Activated CD4-positive, CD25-positive, alpha-beta regulatory T cell treated with anti-CD3 and anti-CD28 coated beads, Interleukin-2, amount 50 U/mL, for 24 hours (primary cell): ENCODE measurements around the gene AQP3.
"Not testable (repeated sequence)": the region's sequence is repeated elsewhere in the genome, so short reads cannot be mapped to it uniquely, and the experiment has no call there.

Experiments
- ATAC-seq, 2 donors: fragments of 150-1000 bp; cut with Tn5 transposase; one replicate each; pipeline ENCODE4 v1.10.0; 2021; ENCODE audit warnings: mild to moderate bottlenecking in 1 of 2, moderate library complexity in 1 of 2

The AQP3 gene

DNA sequence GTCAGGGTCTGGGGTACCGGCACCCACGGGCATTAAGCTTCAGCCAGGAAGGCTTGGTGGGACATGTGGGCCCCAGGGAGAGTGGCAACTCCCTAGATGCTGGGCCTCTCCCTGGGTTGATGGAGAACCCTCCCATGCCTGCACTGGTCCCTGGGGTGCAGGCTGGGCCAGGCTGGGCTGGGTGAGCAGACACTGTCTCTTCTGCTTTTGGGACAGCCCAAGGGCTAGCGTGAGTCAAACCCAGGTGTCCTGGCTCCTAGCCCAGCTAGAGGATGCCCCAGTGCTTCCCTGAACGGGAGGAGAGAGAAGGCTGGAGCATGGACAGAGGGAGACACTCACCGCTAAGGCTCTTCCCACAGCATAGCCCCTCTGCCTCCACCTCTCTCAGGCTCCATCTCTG, 39.3 kb downstream of the AQP3 start:
- ATAC-seq, result no peak

DNA sequence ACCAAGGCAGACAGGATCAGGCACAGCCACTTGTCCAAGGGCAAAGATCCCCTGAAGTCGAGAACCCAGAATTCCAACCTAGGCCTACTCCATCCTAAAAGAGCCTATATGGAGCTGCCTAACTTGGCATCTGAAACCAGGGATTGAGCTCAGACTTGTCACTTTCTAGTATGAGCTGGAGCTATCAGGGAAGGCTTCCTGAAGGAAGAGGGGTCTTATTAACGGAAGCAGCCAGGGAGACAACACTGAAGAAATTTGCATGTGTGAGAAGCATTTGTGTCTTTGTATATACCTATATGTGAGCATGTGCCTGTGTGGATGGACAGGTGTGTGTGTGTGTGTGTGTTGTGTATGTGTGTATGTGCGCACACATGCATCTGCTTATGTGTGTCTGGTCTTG, 40.3 kb downstream of the AQP3 start:
- no peak for ATAC-seq

DNA sequence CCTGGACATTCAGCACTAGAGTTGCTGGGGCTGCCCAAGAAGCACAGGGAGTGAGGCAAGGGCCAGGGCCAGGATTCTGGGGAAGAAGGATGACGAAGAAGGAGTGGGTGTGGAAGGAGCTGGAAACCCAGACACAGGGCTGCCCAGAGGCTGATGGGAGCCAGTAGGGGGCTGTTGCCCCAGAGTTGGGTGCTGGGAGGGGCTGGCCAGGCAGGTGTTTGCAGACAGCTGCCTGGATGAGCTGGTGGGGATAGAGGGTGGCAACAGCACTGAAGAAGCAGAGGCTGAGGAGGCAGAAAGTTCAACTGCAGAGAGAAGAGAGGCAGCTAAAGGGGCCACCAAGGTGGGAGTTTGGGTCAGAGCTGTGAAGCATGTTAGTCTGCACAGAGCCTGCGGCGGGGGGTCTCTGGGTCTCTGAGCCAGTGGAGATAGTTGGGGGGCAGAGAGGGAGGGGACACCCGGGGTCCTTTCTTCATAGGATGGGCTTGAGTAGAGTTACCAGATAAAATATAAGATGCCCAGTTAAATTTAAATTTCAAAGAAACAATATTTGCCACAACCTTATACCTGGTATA, 42.5 kb downstream of the AQP3 start:
- ATAC-seq, result no peak

DNA sequence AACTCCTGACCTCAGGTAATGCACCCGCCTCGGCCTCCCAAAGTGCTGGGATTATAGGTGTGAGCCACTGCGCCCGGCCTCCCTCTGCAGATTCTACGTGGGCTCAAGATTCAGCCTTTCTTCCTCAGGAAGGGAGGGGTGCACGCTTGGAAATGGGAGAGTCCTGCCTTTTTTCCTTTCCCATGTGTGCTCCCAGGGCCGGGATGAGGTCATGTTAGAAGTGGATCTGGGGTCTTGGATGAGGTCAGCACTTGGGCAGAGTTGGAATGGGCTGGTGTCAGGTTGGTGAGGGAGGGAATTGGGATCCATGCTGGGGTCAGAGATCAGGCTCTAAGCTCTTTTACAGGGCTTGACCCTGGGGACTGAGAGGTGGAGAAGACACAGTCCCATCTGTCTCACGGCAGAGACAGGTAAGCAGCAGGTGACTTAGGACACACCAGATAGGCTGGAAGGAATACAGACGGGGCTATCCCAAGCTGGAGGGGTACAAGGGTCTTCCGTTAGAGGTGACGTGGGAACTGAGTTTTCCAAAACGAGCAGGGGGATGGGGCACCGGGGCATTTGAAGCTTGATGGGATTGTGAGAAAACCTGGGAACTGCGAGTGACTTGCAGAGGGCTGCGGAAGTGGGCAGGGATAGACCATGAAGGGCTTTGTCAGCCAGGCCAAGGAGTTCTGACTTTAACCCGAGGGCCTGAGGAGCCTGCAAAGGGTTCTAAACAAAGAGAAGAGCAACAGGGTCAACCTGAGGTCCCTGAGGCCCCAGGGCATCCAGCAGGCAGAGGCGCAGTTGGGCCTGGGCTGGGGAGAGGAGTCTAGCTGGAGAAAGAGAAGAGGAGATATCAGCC, 43.2 kb downstream of the AQP3 start:
- no peak for ATAC-seq

DNA sequence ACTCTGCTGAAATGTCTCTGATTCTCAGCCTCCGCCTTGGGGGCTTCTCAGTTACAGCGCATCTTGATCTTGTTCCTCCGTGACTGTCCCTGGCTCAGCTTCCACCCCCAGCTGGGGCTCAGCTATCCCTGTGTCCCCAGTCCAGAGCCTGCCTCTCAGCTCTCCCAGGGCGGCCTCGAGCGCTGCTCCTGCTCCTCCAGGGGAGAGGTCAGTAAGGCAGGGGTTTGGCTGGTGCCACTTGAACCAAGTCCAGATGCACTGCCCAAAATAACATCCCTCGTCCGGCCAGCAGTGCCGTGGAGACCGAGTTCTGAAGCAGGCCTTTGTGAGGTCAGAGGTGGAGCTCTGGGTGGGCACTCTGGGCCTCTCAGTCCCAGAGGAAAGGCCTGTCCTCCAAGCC, 45.0 kb downstream of the AQP3 start, which contains the start of gene AQP7:
Gene AQP7, minus strand, starts transcription at position 198 of the 400 bp plus-strand sequence. CDS start 1,306 bp downstream, outside the sequence.
- ATAC-seq, result not testable (repeated sequence)

DNA sequence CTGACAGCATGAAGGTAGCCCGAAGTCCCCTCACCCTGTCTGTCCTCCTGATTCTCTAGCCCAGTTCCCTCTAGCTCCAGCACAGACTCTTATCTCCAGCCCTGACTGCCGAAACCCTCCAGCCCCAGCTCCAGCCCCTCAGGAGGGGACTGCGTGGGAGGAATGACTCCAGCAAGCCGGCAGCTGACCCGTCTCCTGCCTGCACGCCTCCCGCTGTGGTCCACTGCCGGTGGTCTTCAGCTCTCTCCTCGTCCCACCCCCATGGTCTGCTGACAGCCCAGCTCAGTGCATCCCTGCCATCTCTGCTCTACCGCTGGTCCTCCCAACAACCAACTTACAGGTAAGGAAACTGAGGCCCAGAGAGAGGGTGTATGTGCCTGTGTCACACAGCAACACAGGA, 45.6 kb downstream of the AQP3 start:
- not testable (repeated sequence) for ATAC-seq

DNA sequence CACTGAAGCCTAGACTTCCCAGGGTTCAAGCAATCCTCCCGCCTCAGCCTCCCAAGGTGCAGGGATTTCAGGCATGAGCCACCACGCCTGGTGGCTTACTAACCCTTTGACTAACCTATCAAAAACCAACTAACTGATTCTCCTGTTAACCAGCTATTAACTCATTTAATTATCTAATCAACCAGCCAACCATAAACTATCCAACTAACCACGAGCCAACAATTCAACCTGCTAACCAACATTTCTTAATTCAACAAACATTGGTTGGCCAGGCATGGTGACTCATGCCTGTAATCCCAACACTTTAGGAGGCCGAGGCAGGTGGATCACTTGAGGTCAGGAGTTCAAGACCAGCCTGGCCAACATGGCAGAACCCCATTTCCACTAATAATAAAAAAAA, 48.3 kb downstream of the AQP3 start:
- ATAC-seq, result not testable (repeated sequence)

DNA sequence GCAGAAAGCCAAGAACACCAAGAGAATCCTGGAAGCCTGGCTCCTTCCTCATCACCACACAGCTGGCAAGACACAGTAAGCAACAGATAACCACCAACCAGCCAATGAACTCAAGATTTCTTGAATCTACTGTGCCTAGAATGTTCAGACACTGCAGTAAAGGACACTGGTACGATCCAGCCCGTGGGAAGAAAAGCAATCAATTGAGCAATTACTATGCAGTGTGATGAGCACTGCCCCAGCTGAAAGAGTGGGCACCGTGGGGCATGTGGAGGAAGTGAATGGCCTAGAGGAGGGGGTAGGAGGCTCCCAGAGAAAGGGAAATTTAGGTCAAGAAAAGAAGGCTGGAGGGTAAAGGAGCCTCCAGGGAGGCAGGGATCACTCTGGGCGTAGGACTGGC, 49.6 kb downstream of the AQP3 start:
- not testable (repeated sequence) for ATAC-seq

DNA sequence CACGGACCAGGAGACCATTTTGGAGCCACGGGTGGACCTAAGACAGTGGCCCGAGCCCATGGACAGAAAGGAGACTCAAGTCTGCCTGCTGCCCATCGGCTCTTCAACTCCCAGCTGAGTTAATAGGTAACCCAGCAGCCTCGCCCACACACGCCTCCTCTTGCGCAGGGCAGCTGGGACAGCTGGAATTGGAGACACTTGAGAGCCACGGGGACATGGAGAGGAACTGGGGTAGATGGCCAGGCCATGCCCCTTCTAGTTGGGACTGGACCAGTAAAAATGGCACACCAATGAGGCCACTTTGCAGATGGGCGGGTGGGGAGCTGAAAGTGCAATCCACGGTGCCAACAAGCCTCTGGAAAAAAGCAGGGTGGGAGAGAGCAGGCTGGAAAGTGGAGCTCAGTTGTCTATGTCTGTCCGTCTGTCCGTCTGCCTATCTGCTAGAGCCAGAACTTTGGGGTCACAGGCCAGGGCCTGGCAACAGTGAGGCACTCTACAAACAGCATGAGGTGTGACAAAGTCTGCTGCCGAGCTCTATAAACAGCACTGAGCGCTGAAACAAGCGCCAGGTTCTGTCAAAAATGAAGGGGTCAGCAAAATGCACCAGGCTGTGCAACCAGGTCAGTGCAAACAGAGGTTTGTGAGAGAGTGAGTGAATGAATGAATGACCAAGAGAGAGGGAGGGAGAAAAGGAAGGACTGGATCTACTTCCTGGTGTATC, 52.1 kb downstream of the AQP3 start:
- ATAC-seq, result not testable (repeated sequence)

DNA sequence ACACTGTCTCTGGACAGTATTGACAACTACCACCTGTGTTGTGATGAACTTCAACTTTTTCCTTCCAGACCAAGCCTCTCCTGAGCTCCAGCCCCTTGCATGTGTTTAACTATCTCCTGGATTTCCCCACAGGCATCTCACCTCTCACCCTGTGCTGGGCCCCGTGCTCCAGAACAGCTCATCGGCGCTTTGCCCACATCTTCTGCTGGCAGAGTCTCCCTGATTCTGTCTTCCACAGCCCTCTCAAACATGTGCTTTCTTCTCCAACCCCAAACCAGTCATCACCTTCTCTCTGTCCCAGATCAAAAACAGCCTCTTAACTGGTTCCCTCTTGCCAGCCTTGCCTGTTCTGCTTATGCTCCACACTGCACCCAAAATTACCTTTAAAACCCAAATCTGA, 53.4 kb downstream of the AQP3 start:
- ATAC-seq, result not testable (repeated sequence)

DNA sequence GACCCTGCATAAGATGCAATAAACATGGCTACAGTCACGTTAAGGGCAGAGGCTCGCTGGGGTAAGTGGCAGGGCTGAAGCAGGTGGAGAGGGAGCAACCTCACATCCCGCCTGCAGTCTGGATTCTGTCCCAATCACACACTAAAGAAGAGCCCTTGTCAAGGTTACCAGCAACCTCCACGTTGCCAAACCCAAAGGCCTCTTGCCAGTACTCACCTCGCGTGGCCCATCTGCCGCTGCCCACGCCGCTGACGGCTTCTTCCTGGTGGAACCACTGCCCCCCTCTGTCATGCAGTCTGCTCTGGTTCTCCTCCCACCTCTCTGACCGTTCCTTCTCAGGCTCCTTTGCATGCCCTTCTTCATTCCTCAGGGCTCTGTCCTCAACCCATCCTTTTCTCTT, 53.8 kb downstream of the AQP3 start:
- ATAC-seq, result no peak

DNA sequence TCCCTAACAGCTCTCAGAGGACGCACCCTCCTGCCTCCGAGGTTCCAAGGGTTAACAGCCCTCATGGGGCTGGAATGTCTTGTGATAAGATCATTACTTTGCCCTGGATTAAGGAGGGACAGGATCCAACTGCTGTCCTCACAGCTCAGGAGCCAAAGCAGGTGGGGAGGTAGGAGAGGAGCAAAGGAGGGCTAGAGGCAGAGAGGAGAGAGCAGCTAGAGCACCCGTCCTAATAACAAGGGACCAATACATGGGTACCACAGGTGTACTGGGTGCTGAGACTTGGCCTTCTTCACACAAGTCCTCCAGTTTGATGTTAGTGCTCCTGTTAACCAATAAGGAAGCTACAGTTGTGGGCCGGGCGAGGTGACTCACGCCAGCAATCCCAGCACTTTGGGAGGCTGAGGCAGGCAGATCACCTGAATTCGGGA, 54.8 kb downstream of the AQP3 start:
- ATAC-seq, result not testable (repeated sequence)
